ENCODE measurements around the gene MYEOV. TPM values are rescaled to one million over a fixed set of nuclear protein-coding genes. Genes with fewer than 3 reads are reported as not detected.
A peak's percentile ranks its signal among the peaks of the same experiment; 100 is the strongest.

The MYEOV gene
- total and polyA plus RNA-seq, 5 donors = 0.11 TPM; not detected in 4

- Histone ChIP-seq H3K4me3 (ENCODE audit: low read length) (no peak overlapping the region), H3K27ac (ENCODE audit: low read length) (no peak overlapping the region), H3K4me1 (ENCODE audit: control insufficient read depth, insufficient read depth, low read length) (no peaks in the 10 kb centered on the region), H3K27me3 (ENCODE audit: control insufficient read depth, insufficient read depth) (no peaks in the 10 kb centered on the region), H3K9me3 (ENCODE audit: control insufficient read depth, low read length) (no peaks in the 10 kb centered on the region)
- DNase-seq (no peak), ATAC-seq (no peak)
- WGBS = 92% methylated on average over 15 of the region's 15 CpGs
- intact Hi-C loops (cut with DNase I) = no loop called here
Observed at GRCh38 chr11:69335007-69335780, 41.2 kb downstream of the MYEOV start.

- 90% methylated on average over 12 of the region's 12 CpGs for WGBS
- no peak for ATAC-seq
- H3K4me1 ChIP-seq (ENCODE audit: control insufficient read depth, insufficient read depth, low read length) = no peaks in the 10 kb centered on the region
- intact Hi-C loops (cut with DNase I) = no loop called here
- H3K9me3 ChIP-seq (ENCODE audit: control insufficient read depth, low read length) = no peaks in the 10 kb centered on the region
- no peak for DNase-seq
- no peak overlapping the region for H3K27ac ChIP-seq (ENCODE audit: low read length)
- H3K27me3 ChIP-seq (ENCODE audit: control insufficient read depth, insufficient read depth) = no peaks in the 10 kb centered on the region
- H3K4me3 ChIP-seq (ENCODE audit: low read length) = no peak overlapping the region
Observed at GRCh38 chr11:69335781-69336405, 41.9 kb downstream of the MYEOV start.

- Histone ChIP-seq H3K27ac (ENCODE audit: low read length) (no peak overlapping the region), H3K4me3 (ENCODE audit: low read length) (no peak overlapping the region), H3K9me3 (ENCODE audit: control insufficient read depth, low read length) (no peaks in the 10 kb centered on the region), H3K27me3 (ENCODE audit: control insufficient read depth, insufficient read depth) (no peaks in the 10 kb centered on the region), H3K4me1 (ENCODE audit: control insufficient read depth, insufficient read depth, low read length) (no peaks in the 10 kb centered on the region)
- intact Hi-C loops (cut with DNase I) = no loop called here
- ATAC-seq = no peak
- DNase-seq = no peak
- WGBS = 60% methylated on average over 6 of the region's 6 CpGs
Observed at GRCh38 chr11:69337211-69337721, 43.3 kb downstream of the MYEOV start.

DNA sequence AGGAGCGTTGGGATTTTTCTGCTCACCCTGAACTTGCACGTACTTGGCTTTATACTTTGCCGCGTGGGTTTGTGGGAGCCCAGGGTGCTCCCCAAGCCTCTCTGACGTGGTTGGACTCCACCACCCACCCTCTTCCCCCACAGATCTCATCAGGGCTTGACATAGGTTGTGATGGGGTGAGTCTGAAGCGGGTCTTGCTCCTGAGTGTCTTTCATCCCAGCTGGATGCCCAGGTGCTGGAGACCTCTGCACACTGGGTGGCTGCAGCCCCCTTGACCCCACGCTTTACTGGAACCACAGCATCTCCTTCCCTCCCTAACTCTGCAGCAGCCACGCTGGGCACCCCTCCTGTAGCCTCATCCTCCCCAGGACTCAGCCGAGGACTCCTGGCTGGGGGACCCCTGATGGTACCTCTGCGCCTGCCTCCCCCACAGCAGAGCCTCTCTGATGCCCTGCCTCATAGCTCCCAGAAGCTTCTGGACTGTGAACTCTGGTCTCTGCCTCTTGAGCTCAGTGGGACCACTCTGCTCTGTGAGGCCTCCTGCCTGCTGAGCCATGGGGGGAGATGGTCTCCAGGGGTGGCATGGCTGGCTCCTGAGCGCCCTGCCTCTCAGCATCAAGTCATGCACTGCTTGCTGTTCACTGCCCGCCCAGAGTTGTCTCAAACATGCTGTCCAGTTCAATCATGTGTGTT is 45.2 kb downstream of the MYEOV start:
- ATAC-seq = no peak
- intact Hi-C loops (cut with DNase I) = no loop called here

GRCh38 chr11:69339983-69340565 is 46.1 kb downstream of the MYEOV start:
- 92% methylated on average over 5 of the region's 5 CpGs for WGBS
- DNase-seq (no peak), ATAC-seq (no peak)
- no peak overlapping the region for H3K4me3 ChIP-seq (ENCODE audit: low read length)
- H3K27me3 ChIP-seq (ENCODE audit: control insufficient read depth, insufficient read depth) = no peaks in the 10 kb centered on the region
- intact Hi-C loops (cut with DNase I) = no loop called here
- H3K9me3 ChIP-seq (ENCODE audit: control insufficient read depth, low read length) = no peaks in the 10 kb centered on the region
- no peaks in the 10 kb centered on the region for H3K4me1 ChIP-seq (ENCODE audit: control insufficient read depth, insufficient read depth, low read length)
- H3K27ac ChIP-seq (ENCODE audit: low read length) = no peak overlapping the region

More for the DNA sequence above, 45.2 kb downstream of the MYEOV start:
- DNase-seq = no peak
- no peaks in the 10 kb centered on the region for H3K9me3 ChIP-seq (ENCODE audit: control insufficient read depth, low read length)
- H3K4me3 ChIP-seq (ENCODE audit: low read length) = no peak overlapping the region
- no peaks in the 10 kb centered on the region for H3K4me1 ChIP-seq (ENCODE audit: control insufficient read depth, insufficient read depth, low read length)
- WGBS = 94% methylated on average over 12 of the region's 12 CpGs
- no peaks in the 10 kb centered on the region for H3K27me3 ChIP-seq (ENCODE audit: control insufficient read depth, insufficient read depth)
- no peak overlapping the region for H3K27ac ChIP-seq (ENCODE audit: low read length)

GRCh38 chr11:69342588-69343330 is 48.8 kb downstream of the MYEOV start:
- Histone ChIP-seq H3K27ac (ENCODE audit: low read length) (no peak overlapping the region), H3K4me1 (ENCODE audit: control insufficient read depth, insufficient read depth, low read length) (no peaks in the 10 kb centered on the region), H3K27me3 (ENCODE audit: control insufficient read depth, insufficient read depth) (no peaks in the 10 kb centered on the region), H3K4me3 (ENCODE audit: low read length) (no peak overlapping the region), H3K9me3 (ENCODE audit: control insufficient read depth, low read length) (no peaks in the 10 kb centered on the region)
- 92% methylated on average over 13 of the region's 13 CpGs for WGBS
- DNase-seq = no peak
- intact Hi-C loops (cut with DNase I) = no loop called here
- ATAC-seq = no peak

- no peaks in the 10 kb centered on the region for H3K4me1 ChIP-seq (ENCODE audit: control insufficient read depth, insufficient read depth, low read length)
- H3K4me3 ChIP-seq (ENCODE audit: low read length) = no peak overlapping the region
- H3K9me3 ChIP-seq (ENCODE audit: control insufficient read depth, low read length) = no peaks in the 10 kb centered on the region
- 93% methylated on average over 13 of the region's 13 CpGs for WGBS
- H3K27me3 ChIP-seq (ENCODE audit: control insufficient read depth, insufficient read depth) = no peaks in the 10 kb centered on the region
- ATAC-seq (peak in 1 of 2 donors; percentile 28), DNase-seq (no peak)
- no peak overlapping the region for H3K27ac ChIP-seq (ENCODE audit: low read length)
- intact Hi-C loops (cut with DNase I) = no loop called here
Observed at GRCh38 chr11:69343401-69344321, 49.7 kb downstream of the MYEOV start.

DNA sequence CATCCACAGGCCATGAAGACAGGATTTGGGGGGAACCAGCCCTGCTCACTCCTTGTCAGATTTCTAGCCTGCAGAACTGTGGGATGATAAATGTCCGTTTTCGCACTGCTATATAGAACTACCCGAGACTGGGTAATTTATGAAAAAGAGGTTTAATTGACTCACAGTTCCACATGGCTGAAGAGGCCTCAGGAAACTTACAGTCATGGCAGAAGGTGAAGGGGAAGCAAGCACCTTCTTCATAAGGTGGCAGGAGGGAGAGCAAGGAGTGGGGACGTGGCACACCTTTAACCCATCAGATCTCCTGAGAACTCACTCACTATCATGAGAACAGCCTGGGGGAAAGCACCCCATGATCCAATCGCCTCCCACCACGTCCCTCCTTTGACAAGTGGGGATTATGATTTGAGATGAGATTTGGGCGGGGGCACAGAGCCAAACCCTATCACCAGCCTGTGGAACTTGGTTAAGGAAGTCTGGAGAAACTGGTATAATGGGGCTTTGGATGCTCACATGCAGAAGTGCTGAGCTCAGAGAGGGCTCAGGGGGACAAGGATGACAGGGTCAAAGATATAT is 50.7 kb downstream of the MYEOV start:
- DNase-seq = no peak
- intact Hi-C loops (cut with DNase I) = no loop called here
- Histone ChIP-seq H3K4me3 (ENCODE audit: low read length) (no peak overlapping the region), H3K27me3 (ENCODE audit: control insufficient read depth, insufficient read depth) (no peaks in the 10 kb centered on the region), H3K4me1 (ENCODE audit: control insufficient read depth, insufficient read depth, low read length) (no peaks in the 10 kb centered on the region), H3K27ac (ENCODE audit: low read length) (no peak overlapping the region), H3K9me3 (ENCODE audit: control insufficient read depth, low read length) (no peaks in the 10 kb centered on the region)
- WGBS = 86% methylated on average over 7 of the region's 7 CpGs
- ATAC-seq = no peak

Data from right cardiac atrium (tissue), 5 donors.